Central memory CD8-positive, alpha-beta T cell (primary cell): ENCODE measurements around the gene GOLGA8O.
"Not testable (repeated sequence)": the region's sequence is repeated elsewhere in the genome, so short reads cannot be mapped to it uniquely, and the experiment has no call there.

Source experiments
- ATAC-seq: fragments of 150-1000 bp; cut with Tn5 transposase; replicated peaks from 2 replicates; pipeline ENCODE4 v1.10.0; 2022; ENCODE audit warnings: mild to moderate bottlenecking, moderate FRiP score, moderate number of reproducible peaks; ENCODE audit not compliant: poor library complexity, severe bottlenecking; ENCODE audit errors: extremely low read depth
- DNase-seq, 2 donors: peaks; one replicate each; pipeline ENCODE4 v3.0.0; 2021; ENCODE audit warnings: low spot score in 2 of 2
- H3K27ac Mint-ChIP-seq: one replicate; pipeline ENCODE4 v1.8.0; 2022; ENCODE audit warnings: low read depth, mild to moderate bottlenecking, moderate library complexity, mixed read lengths
- H3K27me3 Mint-ChIP-seq: one replicate; pipeline ENCODE4 v1.8.0; 2022; ENCODE audit warnings: mixed read lengths
- H3K36me3 Mint-ChIP-seq: one replicate; pipeline ENCODE4 v1.8.0; 2022; ENCODE audit warnings: mild to moderate bottlenecking, moderate library complexity, mixed read lengths; ENCODE audit not compliant: insufficient read depth
- H3K4me1 Mint-ChIP-seq: one replicate; pipeline ENCODE4 v1.8.0; 2022; ENCODE audit warnings: mixed read lengths
- H3K4me3 Mint-ChIP-seq: one replicate; pipeline ENCODE4 v1.8.0; 2022; ENCODE audit warnings: mild to moderate bottlenecking, moderate library complexity, mixed read lengths
- H3K9me3 Mint-ChIP-seq: one replicate; pipeline ENCODE4 v1.8.0; 2022; ENCODE audit warnings: mixed read lengths

The GOLGA8O gene

DNA sequence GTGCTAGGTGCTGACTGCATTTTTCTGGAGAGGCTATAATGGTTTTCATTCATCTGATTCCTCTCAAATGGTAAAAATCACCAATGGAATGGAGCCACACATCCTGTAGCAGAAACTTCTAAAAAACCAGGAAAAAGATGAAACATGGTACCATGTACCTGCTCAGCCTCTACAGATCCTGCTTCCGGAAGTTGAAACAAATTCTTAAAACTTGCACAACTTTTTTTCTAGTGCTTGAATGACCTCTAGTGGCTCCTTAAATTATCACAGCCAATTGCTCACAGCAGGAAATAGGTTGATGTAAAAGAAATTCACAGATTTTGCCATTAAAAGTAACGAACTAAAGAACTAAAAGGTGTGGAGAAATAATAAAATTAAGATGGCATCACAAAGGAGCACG is 47.5 kb downstream of the GOLGA8O start:
- not testable (repeated sequence) for H3K4me3 Mint-ChIP-seq, H3K4me1 Mint-ChIP-seq, H3K27me3 Mint-ChIP-seq, H3K27ac Mint-ChIP-seq, DNase-seq, ATAC-seq, H3K9me3 Mint-ChIP-seq, H3K36me3 Mint-ChIP-seq

DNA sequence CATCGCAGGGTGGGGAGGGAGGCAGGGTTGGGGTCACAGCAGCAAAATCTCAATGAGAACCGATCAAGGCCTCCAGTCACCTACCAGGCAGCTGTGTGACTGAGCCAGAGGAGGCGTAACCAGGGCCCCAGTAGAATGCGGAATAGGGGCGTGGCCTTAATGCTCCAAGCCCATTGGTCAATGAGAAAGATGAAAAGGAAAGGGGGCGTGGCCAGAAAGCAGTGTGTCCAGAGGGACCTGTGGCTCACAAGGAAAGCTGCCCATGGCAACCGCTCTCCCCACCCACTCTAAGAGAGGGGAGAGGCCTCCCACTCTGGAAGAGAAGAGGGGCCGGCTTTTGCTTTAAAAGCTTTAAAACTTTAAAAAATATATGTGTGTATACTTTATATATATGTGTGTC is 52.2 kb downstream of the GOLGA8O start, which contains the start of gene GOLGA8K:
TSS of gene GOLGA8K (minus strand) at position 101 of the 400 bp plus-strand sequence. CDS start at position 3, 98 bp downstream.
- not testable (repeated sequence) for H3K27me3 Mint-ChIP-seq, DNase-seq, ATAC-seq, H3K4me1 Mint-ChIP-seq, H3K9me3 Mint-ChIP-seq, H3K27ac Mint-ChIP-seq, H3K36me3 Mint-ChIP-seq, H3K4me3 Mint-ChIP-seq

DNA sequence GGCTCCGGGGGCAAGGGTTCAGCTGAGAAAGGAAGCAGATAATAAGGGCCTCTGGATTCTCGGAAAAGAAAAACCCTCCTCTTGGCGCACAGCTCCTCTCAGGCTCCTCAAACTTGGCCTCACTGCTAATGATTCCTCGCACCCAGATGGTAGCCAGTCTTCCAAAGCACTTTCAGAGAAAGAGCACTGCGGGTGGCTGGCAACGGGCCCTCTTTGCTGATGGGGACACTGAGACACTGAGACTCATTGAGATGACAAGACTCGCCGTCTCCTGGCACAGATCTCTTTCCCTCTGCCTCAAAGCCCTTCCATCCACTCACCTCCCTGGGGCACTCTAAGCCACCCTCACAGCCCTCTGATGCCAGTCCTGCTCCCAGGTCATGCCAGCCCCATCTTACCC is 58.9 kb downstream of the GOLGA8O start:
- H3K4me3 Mint-ChIP-seq, DNase-seq, H3K9me3 Mint-ChIP-seq, H3K27ac Mint-ChIP-seq, H3K36me3 Mint-ChIP-seq, H3K27me3 Mint-ChIP-seq, H3K4me1 Mint-ChIP-seq, ATAC-seq: not testable (repeated sequence)
